ENCODE results near the gene ILDR2. TPM values are rescaled to one million over a fixed set of nuclear protein-coding genes. Genes with fewer than 3 reads are reported as not detected.
A peak's percentile ranks its signal among the peaks of the same experiment; 100 is the strongest.

The ILDR2 gene
- 1.3 and 3.8 TPM in 2 replicates for total RNA-seq

GRCh38 chr1:166975361-166976129 lies at the start of gene ILDR2:
Gene ILDR2, minus strand, starts transcription at chr1:166975540. Its CDS starts 272 bp downstream, at chr1:166975268.
- TF ChIP-seq CTCF (IDR thresholded peaks at IDR 0.05; ENCODE audit: insufficient read depth, low read length, poor library complexity, severe bottlenecking): no peak
- DNase-seq (ENCODE audit: low read depth): no peak
- H3K27me3 ChIP-seq (ENCODE audit: control insufficient read depth, insufficient read depth, low read length): peaks cover 7% of the 10 kb centered on the region
- H3K36me3 ChIP-seq (ENCODE audit: control insufficient read depth, insufficient read depth, low read length): no peaks in the 10 kb centered on the region
- peak within 1 kb of the TSS; percentile 60 for H3K4me3 ChIP-seq (ENCODE audit: low read depth, low read length)

- no peaks in the 10 kb centered on the region for H3K36me3 ChIP-seq (ENCODE audit: control insufficient read depth, insufficient read depth, low read length)
- no peak for TF ChIP-seq CTCF (IDR thresholded peaks at IDR 0.05; ENCODE audit: insufficient read depth, low read length, poor library complexity, severe bottlenecking)
- no peaks in the 10 kb centered on the region for H3K27me3 ChIP-seq (ENCODE audit: control insufficient read depth, insufficient read depth, low read length)
- H3K4me3 ChIP-seq (ENCODE audit: low read depth, low read length): no peak overlapping the region
- no peak for DNase-seq (ENCODE audit: low read depth)
Measured at GRCh38 chr1:167022384-167022783, 47.0 kb upstream of the ILDR2 start.

GRCh38 chr1:167016100-167016750 lies 40.9 kb upstream of the ILDR2 start:
- DNase-seq (ENCODE audit: low read depth): no peak
- Histone ChIP-seq H3K27me3 (ENCODE audit: control insufficient read depth, insufficient read depth, low read length) (no peaks in the 10 kb centered on the region), H3K36me3 (ENCODE audit: control insufficient read depth, insufficient read depth, low read length) (no peaks in the 10 kb centered on the region), H3K4me3 (ENCODE audit: low read depth, low read length) (no peak overlapping the region)
- no peak for TF ChIP-seq CTCF (IDR thresholded peaks at IDR 0.05; ENCODE audit: insufficient read depth, low read length, poor library complexity, severe bottlenecking)

GRCh38 chr1:167013108-167013929 lies 38.0 kb upstream of the ILDR2 start:
- Histone ChIP-seq H3K36me3 (ENCODE audit: control insufficient read depth, insufficient read depth, low read length) (no peaks in the 10 kb centered on the region), H3K4me3 (ENCODE audit: low read depth, low read length) (no peak overlapping the region), H3K27me3 (ENCODE audit: control insufficient read depth, insufficient read depth, low read length) (no peaks in the 10 kb centered on the region)
- no peak for DNase-seq (ENCODE audit: low read depth)
- TF ChIP-seq CTCF (IDR thresholded peaks at IDR 0.05; ENCODE audit: insufficient read depth, low read length, poor library complexity, severe bottlenecking): no peak

- no peaks in the 10 kb centered on the region for H3K36me3 ChIP-seq (ENCODE audit: control insufficient read depth, insufficient read depth, low read length)
- DNase-seq (ENCODE audit: low read depth): no peak
- no peaks in the 10 kb centered on the region for H3K27me3 ChIP-seq (ENCODE audit: control insufficient read depth, insufficient read depth, low read length)
- no peak overlapping the region for H3K4me3 ChIP-seq (ENCODE audit: low read depth, low read length)
- no peak for TF ChIP-seq CTCF (IDR thresholded peaks at IDR 0.05; ENCODE audit: insufficient read depth, low read length, poor library complexity, severe bottlenecking)
Measured at GRCh38 chr1:167012570-167012969, 37.2 kb upstream of the ILDR2 start.

Measured in kidney epithelial cell (primary cell).